ENCODE measurements around the gene NOS1AP.

Gene NOS1AP

GRCh38 chr1:162139211-162139610 lies 69.7 kb downstream of the NOS1AP start:
- no peak overlapping the region for H3K27ac ChIP-seq (ENCODE audit: low read length)
- H2AFZ ChIP-seq (ENCODE audit: low read length): no peak overlapping the region
- H3K4me3 ChIP-seq (ENCODE audit: low read length): no peak overlapping the region
- no peak for TF ChIP-seq EZH2phosphoT487 (IDR thresholded peaks at IDR 0.05; ENCODE audit: low read length)
- TF ChIP-seq CTCF (IDR thresholded peaks at IDR 0.05; ENCODE audit: low read length): no peak
- TF ChIP-seq EZH2 (optimal IDR thresholded peaks at IDR 0.05; ENCODE audit: low read depth, low read length): no peak
- no peaks in the 10 kb centered on the region for H3K27me3 ChIP-seq (replicated peaks; ENCODE audit: insufficient read depth, low read length)
- no peaks in the 10 kb centered on the region for H4K20me1 ChIP-seq (ENCODE audit: insufficient read depth, low read length)
- H3K79me2 ChIP-seq (ENCODE audit: low read length): no peaks in the 10 kb centered on the region
- DNase-seq: no peak
- no peaks in the 10 kb centered on the region for H3K9me3 ChIP-seq (replicated peaks; ENCODE audit: insufficient read depth, low read length)
- H3K4me2 ChIP-seq (ENCODE audit: low read depth, low read length): no peak overlapping the region
- H3K36me3 ChIP-seq (replicated peaks; ENCODE audit: insufficient read depth, low read length): no peaks in the 10 kb centered on the region
- no peaks in the 10 kb centered on the region for H3K9me2 ChIP-seq (replicated peaks; ENCODE audit: insufficient read depth, low read length)
- H3F3A ChIP-seq (ENCODE audit: insufficient read depth, low read length): no peaks in the 10 kb centered on the region
- H3K4me1 ChIP-seq (ENCODE audit: low read length): peaks cover 6% of the 10 kb centered on the region; the same call in 1 of the 2 replicates
- no peak overlapping the region for H3K9ac ChIP-seq (ENCODE audit: low read length)

- Histone ChIP-seq H3K79me2 (ENCODE audit: low read length) (no peaks in the 10 kb centered on the region), H3K4me3 (ENCODE audit: low read length) (no peak overlapping the region), H3K4me1 (ENCODE audit: low read length) (peaks cover 3% of the 10 kb centered on the region; the same call in 1 of the 2 replicates), H3K9ac (ENCODE audit: low read length) (no peak overlapping the region), H3F3A (ENCODE audit: insufficient read depth, low read length) (no peaks in the 10 kb centered on the region), H2AFZ (ENCODE audit: low read length) (no peak overlapping the region), H3K9me3 (replicated peaks; ENCODE audit: insufficient read depth, low read length) (no peaks in the 10 kb centered on the region), H3K9me2 (replicated peaks; ENCODE audit: insufficient read depth, low read length) (no peaks in the 10 kb centered on the region), H4K20me1 (ENCODE audit: insufficient read depth, low read length) (no peaks in the 10 kb centered on the region), H3K27me3 (replicated peaks; ENCODE audit: insufficient read depth, low read length) (no peaks in the 10 kb centered on the region), H3K36me3 (replicated peaks; ENCODE audit: insufficient read depth, low read length) (no peaks in the 10 kb centered on the region), H3K27ac (ENCODE audit: low read length) (no peak overlapping the region), H3K4me2 (ENCODE audit: low read depth, low read length) (no peak overlapping the region)
- TF ChIP-seq CTCF (IDR thresholded peaks at IDR 0.05; ENCODE audit: low read length) (no peak), EZH2phosphoT487 (IDR thresholded peaks at IDR 0.05; ENCODE audit: low read length) (no peak), EZH2 (optimal IDR thresholded peaks at IDR 0.05; ENCODE audit: low read depth, low read length) (no peak)
- no peak for DNase-seq
These were observed 72.0 kb downstream of the NOS1AP start for GRCh38 chr1:162141281-162142054.

- Histone ChIP-seq H3K36me3 (replicated peaks; ENCODE audit: insufficient read depth, low read length) (no peaks in the 10 kb centered on the region), H2AFZ (ENCODE audit: low read length) (no peak overlapping the region), H3F3A (ENCODE audit: insufficient read depth, low read length) (no peaks in the 10 kb centered on the region), H3K9ac (ENCODE audit: low read length) (no peak overlapping the region), H4K20me1 (ENCODE audit: insufficient read depth, low read length) (no peaks in the 10 kb centered on the region), H3K79me2 (ENCODE audit: low read length) (no peaks in the 10 kb centered on the region), H3K4me3 (ENCODE audit: low read length) (no peak overlapping the region), H3K27me3 (replicated peaks; ENCODE audit: insufficient read depth, low read length) (no peaks in the 10 kb centered on the region), H3K4me1 (ENCODE audit: low read length) (no peaks in the 10 kb centered on the region), H3K4me2 (ENCODE audit: low read depth, low read length) (no peak overlapping the region), H3K27ac (ENCODE audit: low read length) (no peak overlapping the region), H3K9me2 (replicated peaks; ENCODE audit: insufficient read depth, low read length) (no peaks in the 10 kb centered on the region), H3K9me3 (replicated peaks; ENCODE audit: insufficient read depth, low read length) (no peaks in the 10 kb centered on the region)
- no peak for TF ChIP-seq CTCF (IDR thresholded peaks at IDR 0.05; ENCODE audit: low read length)
- no peak for DNase-seq
These were observed 73.5 kb downstream of the NOS1AP start for GRCh38 chr1:162142968-162143367.
